ENCODE measurements around the gene PLD1.

PLD1 gene

GRCh38 chr3:171755656-171756055 is 54.6 kb downstream of the PLD1 start:
- TF ChIP-seq REST (IDR thresholded peaks at IDR 0.05; ENCODE audit: insufficient replicate concordance, low read depth), result no peak
- TF ChIP-seq SPI1 (IDR thresholded peaks at IDR 0.05; ENCODE audit: borderline replicate concordance, low read depth), result no peak
- Histone ChIP-seq H3K4me3 (replicated peaks; ENCODE audit: insufficient read depth, low read length) (no peak overlapping the region), H3K27me3 (ENCODE audit: insufficient read depth, poor library complexity, severe bottlenecking) (no peaks in the 10 kb centered on the region), H3K27ac (replicated peaks) (no peak overlapping the region)
- DNase-seq (ENCODE audit: low read depth in 1 of 2, low spot score in 1 of 2), result no peak

- peak; percentile 26 to 35 for DNase-seq (ENCODE audit: low read depth in 1 of 2, low spot score in 1 of 2)
- Histone ChIP-seq H3K4me3 (replicated peaks; ENCODE audit: insufficient read depth, low read length) (no peak overlapping the region), H3K27ac (replicated peaks) (no peak overlapping the region), H3K27me3 (ENCODE audit: insufficient read depth, poor library complexity, severe bottlenecking) (no peaks in the 10 kb centered on the region)
- TF ChIP-seq REST (IDR thresholded peaks at IDR 0.05; ENCODE audit: insufficient replicate concordance, low read depth) (no peak), SPI1 (IDR thresholded peaks at IDR 0.05; ENCODE audit: borderline replicate concordance, low read depth) (peak; percentile 37; the same call in 1 of the 2 replicates)
Observed at GRCh38 chr3:171755015-171755589, 55.2 kb downstream of the PLD1 start.

GRCh38 chr3:171753665-171754408 is 56.4 kb downstream of the PLD1 start:
- DNase-seq (ENCODE audit: low read depth in 1 of 2, low spot score in 1 of 2), result no peak
- no peak for TF ChIP-seq GABPA (IDR thresholded peaks at IDR 0.05; ENCODE audit: low read depth)
- no peak for TF ChIP-seq CTCF (IDR thresholded peaks at IDR 0.05; ENCODE audit: insufficient read depth, low read length)
- no peak for TF ChIP-seq POLR2AphosphoS5 (IDR thresholded peaks at IDR 0.05; ENCODE audit: low read depth)
- no peak for TF ChIP-seq SPI1 (IDR thresholded peaks at IDR 0.05; ENCODE audit: borderline replicate concordance, low read depth)
- no peak for TF ChIP-seq REST (IDR thresholded peaks at IDR 0.05; ENCODE audit: insufficient replicate concordance, low read depth)

GRCh38 chr3:171753025-171753472 is 57.2 kb downstream of the PLD1 start:
- TF ChIP-seq SPI1 (IDR thresholded peaks at IDR 0.05; ENCODE audit: borderline replicate concordance, low read depth) (no peak), GABPA (IDR thresholded peaks at IDR 0.05; ENCODE audit: low read depth) (no peak), CTCF (IDR thresholded peaks at IDR 0.05; ENCODE audit: insufficient read depth, low read length) (no peak), POLR2AphosphoS5 (IDR thresholded peaks at IDR 0.05; ENCODE audit: low read depth) (no peak), REST (IDR thresholded peaks at IDR 0.05; ENCODE audit: insufficient replicate concordance, low read depth) (no peak)
- Histone ChIP-seq H3K4me3 (replicated peaks; ENCODE audit: insufficient read depth, low read length) (no peak overlapping the region), H3K27ac (replicated peaks) (no peak overlapping the region), H3K27me3 (ENCODE audit: insufficient read depth, poor library complexity, severe bottlenecking) (no peaks in the 10 kb centered on the region)
- DNase-seq (ENCODE audit: low read depth in 1 of 2, low spot score in 1 of 2), result no peak

More at GRCh38 chr3:171753665-171754408, 56.4 kb downstream of the PLD1 start:
- H3K27ac ChIP-seq (replicated peaks), result no peak overlapping the region
- no peaks in the 10 kb centered on the region for H3K27me3 ChIP-seq (ENCODE audit: insufficient read depth, poor library complexity, severe bottlenecking)
- no peak overlapping the region for H3K4me3 ChIP-seq (replicated peaks; ENCODE audit: insufficient read depth, low read length)

Measured in HL-60 (cell line).